ENCODE data around the gene FUT4. TPM values are rescaled to one million over a fixed set of nuclear protein-coding genes. Genes with fewer than 3 reads are reported as not detected.

Gene FUT4
- total RNA-seq, 1 donor from 2014 or later: 6.3 TPM

DNA sequence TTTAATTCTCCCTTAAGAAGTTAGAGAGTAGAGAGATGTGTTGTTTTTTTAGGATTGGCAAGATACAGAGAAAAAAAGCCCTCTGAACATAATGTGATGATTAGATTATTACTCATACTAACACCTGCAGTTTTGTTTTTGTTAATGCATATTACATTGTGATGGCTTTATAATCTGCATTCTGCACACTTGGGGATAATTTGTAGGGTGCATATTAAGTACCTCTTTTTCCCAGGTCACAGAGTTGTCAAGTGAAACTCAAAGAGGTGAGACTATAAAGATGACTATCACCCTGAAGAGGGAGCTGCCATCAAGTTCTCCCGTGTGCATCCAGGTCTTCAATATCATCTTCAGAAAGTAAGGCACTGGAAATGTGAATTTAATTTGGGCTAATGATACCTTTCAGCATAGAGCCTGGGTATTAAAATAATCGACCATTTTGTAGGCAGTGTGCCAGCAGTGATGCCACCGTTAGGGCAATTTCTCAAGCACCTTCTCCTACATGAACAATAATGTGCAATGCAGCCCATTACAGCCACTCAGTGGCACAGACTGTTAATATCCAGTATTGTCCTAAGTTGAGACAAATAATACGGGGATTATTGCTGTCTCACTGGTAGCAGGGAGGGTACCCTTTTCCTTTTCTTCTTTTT, 39.6 kb downstream of the FUT4 start:
- H3K36me3 ChIP-seq (ENCODE audit: control insufficient read depth in 3 of 3, insufficient read depth in 3 of 3, low read length in 3 of 3): no peaks in the 10 kb centered on the region
- H3K4me1 ChIP-seq (ENCODE audit: control insufficient read depth in 3 of 3, insufficient read depth in 3 of 3, low read length in 3 of 3): no peaks in the 10 kb centered on the region
- no peak overlapping the region for H3K9ac ChIP-seq (ENCODE audit: low read depth in 1 of 3, low read length in 3 of 3)
- no peaks in the 10 kb centered on the region for H3K9me3 ChIP-seq (ENCODE audit: control insufficient read depth in 3 of 3, low read length in 3 of 3)
- H3K4me3 ChIP-seq (ENCODE audit: low read length in 3 of 3): no peak overlapping the region
- H3K27me3 ChIP-seq (ENCODE audit: control insufficient read depth in 3 of 3, insufficient read depth in 3 of 3, low read length in 3 of 3): no peaks in the 10 kb centered on the region
- peak overlapping the region; percentile 31 for H3K27ac ChIP-seq (ENCODE audit: low read depth, low read length)

DNA sequence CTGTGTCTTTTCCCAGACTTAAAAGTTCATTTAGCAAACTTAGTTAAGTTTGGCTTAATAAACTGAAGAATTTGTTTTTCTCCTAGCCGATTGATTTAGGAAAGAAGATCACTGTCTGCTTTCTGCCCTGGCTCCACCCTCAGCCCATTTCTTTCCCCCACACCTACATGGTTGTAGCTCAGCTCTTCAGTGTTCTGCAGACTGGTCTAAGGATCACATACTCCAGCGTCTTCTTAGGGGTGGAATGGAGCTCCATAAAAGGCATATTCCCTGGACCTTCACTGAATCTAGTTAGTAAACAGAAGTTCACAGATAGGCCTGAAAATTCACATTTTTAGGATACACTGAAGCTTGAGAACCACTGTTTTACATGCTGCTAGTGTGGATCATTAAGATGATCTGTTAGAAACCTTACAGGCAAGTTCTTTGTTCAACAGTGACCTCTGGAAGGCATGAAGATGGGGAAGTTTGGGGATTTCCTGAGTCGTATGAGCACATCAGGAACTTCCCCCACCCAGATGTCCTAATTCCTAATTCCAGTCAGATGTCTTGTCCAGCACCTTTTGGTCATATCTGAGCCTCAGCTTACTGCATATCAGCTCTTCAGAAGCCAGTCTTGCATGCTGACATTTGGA, 40.3 kb downstream of the FUT4 start:
- H3K27ac ChIP-seq (ENCODE audit: low read depth, low read length): peak overlapping the region; percentile 31

DNA sequence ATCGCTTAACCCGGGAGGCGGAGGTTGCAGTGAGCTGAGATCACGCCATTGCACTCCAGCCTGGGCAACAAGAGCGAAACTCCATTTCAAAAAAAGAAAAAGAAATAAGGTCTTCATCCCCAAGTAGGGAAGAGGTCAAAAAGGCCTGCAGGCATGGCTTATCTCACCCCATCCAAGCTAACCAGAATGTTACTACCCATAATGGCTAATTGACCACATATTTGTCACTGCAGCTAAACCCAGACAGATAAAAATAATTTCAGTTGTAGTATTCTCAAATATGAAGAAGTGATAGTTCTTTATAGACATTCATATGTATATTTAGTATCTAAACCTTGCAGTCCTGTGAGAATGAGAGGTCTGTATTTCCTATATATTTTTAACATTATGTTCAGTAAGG, 41.3 kb downstream of the FUT4 start:
- Histone ChIP-seq H3K4me3 (ENCODE audit: low read length in 3 of 3) (no peak overlapping the region), H3K27ac (ENCODE audit: low read depth, low read length) (no peak overlapping the region), H3K4me1 (ENCODE audit: control insufficient read depth in 3 of 3, insufficient read depth in 3 of 3, low read length in 3 of 3) (no peaks in the 10 kb centered on the region), H3K36me3 (ENCODE audit: control insufficient read depth in 3 of 3, insufficient read depth in 3 of 3, low read length in 3 of 3) (peaks cover 0 to 7% (median 6%) of the 10 kb centered on the region in 3 donors), H3K9ac (ENCODE audit: low read depth in 1 of 3, low read length in 3 of 3) (no peak overlapping the region), H3K9me3 (ENCODE audit: control insufficient read depth in 3 of 3, low read length in 3 of 3) (no peaks in the 10 kb centered on the region), H3K27me3 (ENCODE audit: control insufficient read depth in 3 of 3, insufficient read depth in 3 of 3, low read length in 3 of 3) (no peaks in the 10 kb centered on the region)

More for the DNA sequence above, 40.3 kb downstream of the FUT4 start:
- Histone ChIP-seq H3K4me1 (ENCODE audit: control insufficient read depth in 3 of 3, insufficient read depth in 3 of 3, low read length in 3 of 3) (no peaks in the 10 kb centered on the region), H3K9me3 (ENCODE audit: control insufficient read depth in 3 of 3, low read length in 3 of 3) (no peaks in the 10 kb centered on the region), H3K4me3 (ENCODE audit: low read length in 3 of 3) (no peak overlapping the region), H3K27me3 (ENCODE audit: control insufficient read depth in 3 of 3, insufficient read depth in 3 of 3, low read length in 3 of 3) (no peaks in the 10 kb centered on the region), H3K9ac (ENCODE audit: low read depth in 1 of 3, low read length in 3 of 3) (no peak overlapping the region), H3K36me3 (ENCODE audit: control insufficient read depth in 3 of 3, insufficient read depth in 3 of 3, low read length in 3 of 3) (peaks cover 0 to under 1% (median 0%) of the 10 kb centered on the region in 3 donors)

DNA sequence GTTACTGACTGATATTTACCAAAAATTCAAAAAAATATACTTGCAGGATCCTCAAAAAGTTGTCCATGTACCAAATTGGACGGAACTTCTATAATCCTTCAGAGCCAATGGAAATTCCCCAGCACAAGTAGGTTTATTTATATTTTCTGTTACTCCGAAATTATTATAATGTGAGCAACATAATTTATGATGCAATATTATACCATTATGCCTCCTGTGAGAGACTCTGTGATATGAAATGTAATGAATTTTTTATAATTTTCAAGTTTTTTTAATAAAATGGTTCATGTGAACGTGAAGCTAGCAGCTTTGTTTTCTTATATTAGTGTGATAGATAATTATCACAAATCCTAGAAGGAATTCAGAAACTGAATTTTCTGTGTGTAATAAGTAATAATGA, 41.7 kb downstream of the FUT4 start:
- no peaks in the 10 kb centered on the region for H3K4me1 ChIP-seq (ENCODE audit: control insufficient read depth in 3 of 3, insufficient read depth in 3 of 3, low read length in 3 of 3)
- H3K27ac ChIP-seq (ENCODE audit: low read depth, low read length): no peak overlapping the region
- H3K9me3 ChIP-seq (ENCODE audit: control insufficient read depth in 3 of 3, low read length in 3 of 3): no peaks in the 10 kb centered on the region
- no peak overlapping the region for H3K4me3 ChIP-seq (ENCODE audit: low read length in 3 of 3)
- H3K9ac ChIP-seq (ENCODE audit: low read depth in 1 of 3, low read length in 3 of 3): no peak overlapping the region
- peaks cover 0 to 9% (median 7%) of the 10 kb centered on the region in 3 donors for H3K36me3 ChIP-seq (ENCODE audit: control insufficient read depth in 3 of 3, insufficient read depth in 3 of 3, low read length in 3 of 3)
- no peaks in the 10 kb centered on the region for H3K27me3 ChIP-seq (ENCODE audit: control insufficient read depth in 3 of 3, insufficient read depth in 3 of 3, low read length in 3 of 3)

DNA sequence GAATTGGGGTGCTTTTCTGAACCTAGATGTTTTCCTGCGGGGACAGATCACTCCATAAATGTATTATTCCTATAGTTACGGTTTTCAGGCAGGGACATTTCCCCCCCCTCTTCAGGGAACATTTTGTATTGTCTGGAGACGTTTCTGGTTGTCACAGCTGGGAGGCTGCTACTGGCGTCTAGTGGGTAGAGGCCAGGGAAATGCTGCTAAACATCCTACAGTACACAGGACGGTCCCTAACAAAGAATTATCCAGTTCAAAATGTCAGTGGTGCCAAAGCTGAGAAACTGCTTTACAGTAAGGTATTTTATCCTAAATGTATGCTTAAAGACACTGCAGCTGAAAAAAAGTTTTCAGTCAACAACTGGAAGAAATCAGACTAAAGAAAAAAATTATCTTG, 42.8 kb downstream of the FUT4 start:
- no peaks in the 10 kb centered on the region for H3K9me3 ChIP-seq (ENCODE audit: control insufficient read depth in 3 of 3, low read length in 3 of 3)
- no peak overlapping the region for H3K9ac ChIP-seq (ENCODE audit: low read depth in 1 of 3, low read length in 3 of 3)
- H3K27ac ChIP-seq (ENCODE audit: low read depth, low read length): no peak overlapping the region
- no peaks in the 10 kb centered on the region for H3K4me1 ChIP-seq (ENCODE audit: control insufficient read depth in 3 of 3, insufficient read depth in 3 of 3, low read length in 3 of 3)
- no peaks in the 10 kb centered on the region for H3K27me3 ChIP-seq (ENCODE audit: control insufficient read depth in 3 of 3, insufficient read depth in 3 of 3, low read length in 3 of 3)
- no peak overlapping the region for H3K4me3 ChIP-seq (ENCODE audit: low read length in 3 of 3)
- peaks cover 0 to 15% (median 9%) of the 10 kb centered on the region in 3 donors for H3K36me3 ChIP-seq (ENCODE audit: control insufficient read depth in 3 of 3, insufficient read depth in 3 of 3, low read length in 3 of 3)

DNA sequence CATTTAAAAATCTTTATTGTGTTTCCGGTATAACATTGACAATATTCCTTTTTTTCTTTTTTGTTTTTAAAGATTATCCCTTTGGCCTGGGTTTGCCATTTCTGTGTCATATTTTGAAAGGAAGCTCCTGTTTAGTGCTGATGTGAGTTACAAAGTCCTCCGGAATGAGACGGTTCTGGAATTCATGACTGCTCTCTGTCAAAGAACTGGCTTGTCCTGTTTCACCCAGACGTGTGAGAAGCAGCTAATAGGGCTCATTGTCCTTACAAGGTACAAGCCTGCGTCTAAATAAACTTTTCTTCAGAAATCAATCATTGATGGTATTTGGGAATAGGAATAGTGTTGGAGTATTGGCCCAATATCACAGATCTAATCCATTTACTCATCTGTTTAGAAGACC, 43.3 kb downstream of the FUT4 start:
- Histone ChIP-seq H3K4me1 (ENCODE audit: control insufficient read depth in 3 of 3, insufficient read depth in 3 of 3, low read length in 3 of 3) (no peaks in the 10 kb centered on the region), H3K27me3 (ENCODE audit: control insufficient read depth in 3 of 3, insufficient read depth in 3 of 3, low read length in 3 of 3) (no peaks in the 10 kb centered on the region), H3K4me3 (ENCODE audit: low read length in 3 of 3) (no peak overlapping the region), H3K36me3 (ENCODE audit: control insufficient read depth in 3 of 3, insufficient read depth in 3 of 3, low read length in 3 of 3) (peaks cover 0 to 15% (median 9%) of the 10 kb centered on the region in 3 donors), H3K27ac (ENCODE audit: low read depth, low read length) (no peak overlapping the region), H3K9me3 (ENCODE audit: control insufficient read depth in 3 of 3, low read length in 3 of 3) (no peaks in the 10 kb centered on the region), H3K9ac (ENCODE audit: low read depth in 1 of 3, low read length in 3 of 3) (no peak overlapping the region)

DNA sequence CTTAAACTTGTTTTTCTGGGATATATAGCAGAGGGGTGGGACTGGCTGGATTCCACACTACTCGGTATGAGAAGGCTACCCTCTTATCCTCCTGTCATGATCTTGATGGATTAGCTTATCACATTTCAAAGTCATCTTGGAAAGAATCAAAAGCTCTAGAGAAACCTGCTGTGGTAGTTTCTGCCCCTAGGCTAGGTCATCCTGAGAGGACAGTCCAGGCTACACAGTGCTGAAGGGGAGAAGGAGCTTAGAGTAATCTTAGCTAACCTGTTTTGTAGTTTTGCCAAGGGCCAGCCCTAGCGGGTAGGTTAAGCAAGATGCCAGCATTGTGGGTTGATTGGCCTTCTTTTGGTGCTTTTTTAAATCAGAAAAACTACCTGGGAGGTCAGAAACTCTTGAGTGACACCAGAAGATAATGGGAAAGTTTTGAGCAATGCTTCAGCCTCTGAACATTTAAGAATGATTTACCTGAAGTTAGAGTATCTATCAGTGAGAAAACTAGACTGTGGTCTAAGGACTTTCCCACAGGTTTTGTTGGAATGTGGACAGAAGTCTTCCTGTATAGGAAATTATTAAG, 44.7 kb downstream of the FUT4 start:
- H3K27ac ChIP-seq (ENCODE audit: low read depth, low read length): no peak overlapping the region
- peaks cover 0 to 15% (median 9%) of the 10 kb centered on the region in 3 donors for H3K36me3 ChIP-seq (ENCODE audit: control insufficient read depth in 3 of 3, insufficient read depth in 3 of 3, low read length in 3 of 3)
- no peaks in the 10 kb centered on the region for H3K9me3 ChIP-seq (ENCODE audit: control insufficient read depth in 3 of 3, low read length in 3 of 3)
- H3K4me3 ChIP-seq (ENCODE audit: low read length in 3 of 3): no peak overlapping the region
- H3K27me3 ChIP-seq (ENCODE audit: control insufficient read depth in 3 of 3, insufficient read depth in 3 of 3, low read length in 3 of 3): no peaks in the 10 kb centered on the region
- no peak overlapping the region for H3K9ac ChIP-seq (ENCODE audit: low read depth in 1 of 3, low read length in 3 of 3)
- no peaks in the 10 kb centered on the region for H3K4me1 ChIP-seq (ENCODE audit: control insufficient read depth in 3 of 3, insufficient read depth in 3 of 3, low read length in 3 of 3)

DNA sequence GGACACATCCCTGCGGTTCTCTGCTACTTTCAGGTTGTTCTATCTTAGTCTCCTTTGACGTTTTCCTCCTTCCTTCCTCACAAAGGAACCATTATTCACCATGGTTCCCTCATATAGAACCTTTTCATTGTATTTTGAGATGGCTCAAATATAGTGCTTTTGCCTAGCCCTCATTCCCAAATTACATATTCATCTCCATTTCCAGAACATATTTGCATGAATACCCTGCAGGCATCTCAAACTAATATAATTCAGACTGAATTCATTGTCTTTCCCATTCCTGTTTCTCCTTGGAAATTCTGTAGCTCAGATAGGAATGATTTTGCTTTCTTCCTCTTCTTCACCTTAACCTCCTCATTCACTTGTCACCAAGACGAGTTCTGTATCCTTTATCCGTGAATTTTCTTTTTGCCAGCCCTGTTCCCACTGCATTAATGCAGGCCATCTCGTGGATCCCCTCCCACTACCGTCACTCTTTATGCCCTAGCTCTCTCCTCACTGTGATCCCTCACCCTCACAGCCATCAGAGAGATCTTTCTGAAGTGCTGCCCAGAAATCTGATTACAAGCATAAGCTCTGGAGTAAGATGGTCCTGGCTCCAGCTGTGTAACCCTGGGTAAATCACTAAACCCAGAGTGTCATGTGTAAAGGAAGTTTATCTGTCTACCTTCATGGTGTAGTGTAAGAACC, 46.8 kb downstream of the FUT4 start:
- no peaks in the 10 kb centered on the region for H3K27me3 ChIP-seq (ENCODE audit: control insufficient read depth in 3 of 3, insufficient read depth in 3 of 3, low read length in 3 of 3)
- peaks cover 0 to 18% (median 13%) of the 10 kb centered on the region in 3 donors for H3K36me3 ChIP-seq (ENCODE audit: control insufficient read depth in 3 of 3, insufficient read depth in 3 of 3, low read length in 3 of 3)
- H3K4me3 ChIP-seq (ENCODE audit: low read length in 3 of 3): no peak overlapping the region
- no peaks in the 10 kb centered on the region for H3K4me1 ChIP-seq (ENCODE audit: control insufficient read depth in 3 of 3, insufficient read depth in 3 of 3, low read length in 3 of 3)
- H3K27ac ChIP-seq (ENCODE audit: low read depth, low read length): no peak overlapping the region
- H3K9ac ChIP-seq (ENCODE audit: low read depth in 1 of 3, low read length in 3 of 3): no peak overlapping the region
- no peaks in the 10 kb centered on the region for H3K9me3 ChIP-seq (ENCODE audit: control insufficient read depth in 3 of 3, low read length in 3 of 3)

DNA sequence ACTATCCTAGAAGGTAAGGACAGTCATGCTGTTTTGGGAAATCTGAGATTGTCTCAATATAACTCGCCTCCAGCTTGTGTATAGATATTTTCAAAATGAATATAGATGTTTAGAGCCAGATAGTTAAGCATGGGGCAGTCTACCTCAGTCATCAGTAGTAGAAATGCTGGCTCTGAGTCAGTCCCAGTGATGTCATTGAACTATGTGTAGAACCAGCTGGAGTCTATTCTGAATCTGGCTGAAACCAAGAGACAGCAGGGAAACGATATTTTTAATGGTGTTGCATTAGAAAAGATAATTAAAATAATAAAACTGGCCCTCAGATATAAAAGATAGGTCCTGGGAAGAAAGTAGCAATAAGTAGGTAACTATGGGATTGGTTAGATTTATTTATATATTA, 49.3 kb downstream of the FUT4 start:
- peaks cover 0 to 20% (median 16%) of the 10 kb centered on the region in 3 donors for H3K36me3 ChIP-seq (ENCODE audit: control insufficient read depth in 3 of 3, insufficient read depth in 3 of 3, low read length in 3 of 3)
- no peak overlapping the region for H3K9ac ChIP-seq (ENCODE audit: low read depth in 1 of 3, low read length in 3 of 3)
- no peaks in the 10 kb centered on the region for H3K4me1 ChIP-seq (ENCODE audit: control insufficient read depth in 3 of 3, insufficient read depth in 3 of 3, low read length in 3 of 3)
- no peaks in the 10 kb centered on the region for H3K27me3 ChIP-seq (ENCODE audit: control insufficient read depth in 3 of 3, insufficient read depth in 3 of 3, low read length in 3 of 3)
- no peak overlapping the region for H3K27ac ChIP-seq (ENCODE audit: low read depth, low read length)
- H3K4me3 ChIP-seq (ENCODE audit: low read length in 3 of 3): no peak overlapping the region
- H3K9me3 ChIP-seq (ENCODE audit: control insufficient read depth in 3 of 3, low read length in 3 of 3): no peaks in the 10 kb centered on the region

DNA sequence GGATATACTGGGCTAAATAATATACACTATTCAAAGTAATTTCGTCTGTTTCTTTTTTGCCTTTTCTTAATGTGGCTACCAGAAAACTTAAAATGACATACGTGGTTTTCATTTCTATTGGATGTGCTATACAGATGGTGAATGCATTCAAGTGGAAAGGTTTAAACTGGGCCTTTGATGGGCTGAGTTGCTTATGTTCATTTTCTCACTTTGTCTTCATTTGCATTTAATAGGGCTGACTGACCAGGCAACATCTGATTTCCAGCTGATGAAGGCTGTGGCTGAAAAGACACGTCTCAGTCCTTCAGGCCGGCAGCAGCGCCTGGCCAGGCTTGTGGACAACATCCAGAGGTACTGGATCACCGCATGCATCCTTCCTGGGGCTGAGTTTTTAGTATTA, 51.4 kb downstream of the FUT4 start:
- H3K27ac ChIP-seq (ENCODE audit: low read depth, low read length): no peak overlapping the region
- no peaks in the 10 kb centered on the region for H3K4me1 ChIP-seq (ENCODE audit: control insufficient read depth in 3 of 3, insufficient read depth in 3 of 3, low read length in 3 of 3)
- H3K27me3 ChIP-seq (ENCODE audit: control insufficient read depth in 3 of 3, insufficient read depth in 3 of 3, low read length in 3 of 3): no peaks in the 10 kb centered on the region
- H3K36me3 ChIP-seq (ENCODE audit: control insufficient read depth in 3 of 3, insufficient read depth in 3 of 3, low read length in 3 of 3): peaks cover 0 to 13% (median 9%) of the 10 kb centered on the region in 3 donors
- H3K4me3 ChIP-seq (ENCODE audit: low read length in 3 of 3): no peak overlapping the region
- no peaks in the 10 kb centered on the region for H3K9me3 ChIP-seq (ENCODE audit: control insufficient read depth in 3 of 3, low read length in 3 of 3)
- no peak overlapping the region for H3K9ac ChIP-seq (ENCODE audit: low read depth in 1 of 3, low read length in 3 of 3)

All from skeletal muscle tissue (tissue), 4 donors.